Transverse colon (tissue), 4 donors: ENCODE results near the gene ZMIZ2. TPM values are rescaled to one million over a fixed set of nuclear protein-coding genes. Genes with fewer than 3 reads are reported as not detected.
"Not testable (repeated sequence)": the region's sequence is repeated elsewhere in the genome, so short reads cannot be mapped to it uniquely, and the experiment has no call there.

Experiments used
- DNase-seq: peaks from one replicate; pipeline ENCODE4 v3.0.0-alpha.2; 2019
- H3K27ac ChIP-seq, 4 donors: fragments of 200-600 bp; sonication (generic); 2 replicates each; pipeline ENCODE4 v1.5.1; 2016 to 2018; ENCODE audit warnings: inconsistent platforms in 4 of 4
- H3K27me3 ChIP-seq: fragments of 200-600 bp; sonication (generic); 2 replicates; pipeline ENCODE4 v1.5.1; 2017; ENCODE audit warnings: inconsistent platforms
- H3K36me3 ChIP-seq, 4 donors: fragments of 200-600 bp; sonication (generic); 2 replicates each; pipeline ENCODE4 v1.5.1; 2017 to 2019; ENCODE audit warnings: inconsistent platforms in 4 of 4
- H3K4me1 ChIP-seq, 4 donors: fragments of 200-600 bp; sonication (generic); 2 replicates each; pipeline ENCODE4 v1.5.1; 2017 to 2020; ENCODE audit warnings: inconsistent platforms in 4 of 4
- H3K4me3 ChIP-seq, 4 donors: fragments of 200-600 bp; sonication (generic); 1 replicate in 1 of 4; 2 replicates in 3 of 4; pipeline versions ENCODE4 v1.5.1 to v1.6.1; 2017 to 2019; ENCODE audit warnings: inconsistent platforms in 4 of 4
- H3K9me3 ChIP-seq, 2 donors: fragments of 200-600 bp; sonication (generic); 2 replicates each; pipeline ENCODE4 v1.5.1; 2017 to 2019; ENCODE audit warnings: inconsistent platforms in 2 of 2
- EP300 ChIP-seq: sonication (generic); formaldehyde crosslinking; IDR thresholded peaks from one replicate; pipeline ENCODE4 v1.6.1; 2017; ENCODE audit warnings: antibody characterized with exemption, low read depth
- POLR2A ChIP-seq: fragments of 450-650 bp; IDR thresholded peaks from one replicate; pipeline ENCODE4 v1.6.1; 2016; ENCODE audit warnings: antibody characterized with exemption, mild to moderate bottlenecking, moderate library complexity
- POLR2AphosphoS5 ChIP-seq, 3 donors: sonication (generic); formaldehyde crosslinking; IDR thresholded peaks; one replicate each; pipeline ENCODE4 v1.6.1; 2016; ENCODE audit warnings: antibody characterized with exemption in 3 of 3
- WGBS, 2 donors: methylation state at CpG; one replicate each; pipeline ENCODE4 v1.1.5; 2018; ENCODE audit warnings: low coverage in 1 of 2; 5-methylcytosine and 5-hydroxymethylcytosine counted together
- in situ Hi-C, 4 donors: fragments of 200-750 bp; cut with MboI; loops; one replicate each; pipeline versions ENCODE4 v1.15.0 to v1.15.1; 2017; ENCODE audit warnings: low sequenced_read_pairs in 3 of 4, low pct_ligation_motif_present in 1 of 4, low pct_unique_long_range_greater_than_20kb in 1 of 4
- intact Hi-C: fragments of 100-400 bp; cut with DNase I; formaldehyde crosslinking; loops from one replicate; pipeline ENCODE4 v1.15.1; 2023; ENCODE audit warnings: low total_unique reads
- total RNA-seq, 4 donors: library from RNA; depleted of rRNA; stranded (reverse); fragments of >200 nt; gene quantifications; one replicate each; pipeline ENCODE4 v1.1.0, GENCODE V29; 2016
- TF ChIP-seq, protein P1 (sequence below), 5 experiments: fragments of 200-600 bp in 3 of 5; fragments of 450-650 bp in 2 of 5; sonication (generic) in 3 of 5; IDR thresholded peaks; 1 replicate in 2 of 5; 2 replicates in 3 of 5; pipeline ENCODE4 v1.5.1; 2016 to 2017; ENCODE audit warnings: antibody characterized with exemption in 5 of 5, inconsistent platforms in 3 of 5, mild to moderate bottlenecking in 2 of 5, moderate library complexity in 1 of 5

ZMIZ2 gene, protein sequence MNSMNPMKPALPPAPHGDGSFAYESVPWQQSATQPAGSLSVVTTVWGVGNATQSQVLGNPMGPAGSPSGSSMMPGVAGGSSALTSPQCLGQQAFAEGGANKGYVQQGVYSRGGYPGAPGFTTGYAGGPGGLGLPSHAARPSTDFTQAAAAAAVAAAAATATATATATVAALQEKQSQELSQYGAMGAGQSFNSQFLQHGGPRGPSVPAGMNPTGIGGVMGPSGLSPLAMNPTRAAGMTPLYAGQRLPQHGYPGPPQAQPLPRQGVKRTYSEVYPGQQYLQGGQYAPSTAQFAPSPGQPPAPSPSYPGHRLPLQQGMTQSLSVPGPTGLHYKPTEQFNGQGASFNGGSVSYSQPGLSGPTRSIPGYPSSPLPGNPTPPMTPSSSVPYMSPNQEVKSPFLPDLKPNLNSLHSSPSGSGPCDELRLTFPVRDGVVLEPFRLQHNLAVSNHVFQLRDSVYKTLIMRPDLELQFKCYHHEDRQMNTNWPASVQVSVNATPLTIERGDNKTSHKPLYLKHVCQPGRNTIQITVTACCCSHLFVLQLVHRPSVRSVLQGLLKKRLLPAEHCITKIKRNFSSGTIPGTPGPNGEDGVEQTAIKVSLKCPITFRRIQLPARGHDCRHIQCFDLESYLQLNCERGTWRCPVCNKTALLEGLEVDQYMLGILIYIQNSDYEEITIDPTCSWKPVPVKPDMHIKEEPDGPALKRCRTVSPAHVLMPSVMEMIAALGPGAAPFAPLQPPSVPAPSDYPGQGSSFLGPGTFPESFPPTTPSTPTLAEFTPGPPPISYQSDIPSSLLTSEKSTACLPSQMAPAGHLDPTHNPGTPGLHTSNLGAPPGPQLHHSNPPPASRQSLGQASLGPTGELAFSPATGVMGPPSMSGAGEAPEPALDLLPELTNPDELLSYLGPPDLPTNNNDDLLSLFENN
- total RNA-seq = 10 to 100 TPM; 40.6 to 92.7 (median 69.3) TPM

DNA sequence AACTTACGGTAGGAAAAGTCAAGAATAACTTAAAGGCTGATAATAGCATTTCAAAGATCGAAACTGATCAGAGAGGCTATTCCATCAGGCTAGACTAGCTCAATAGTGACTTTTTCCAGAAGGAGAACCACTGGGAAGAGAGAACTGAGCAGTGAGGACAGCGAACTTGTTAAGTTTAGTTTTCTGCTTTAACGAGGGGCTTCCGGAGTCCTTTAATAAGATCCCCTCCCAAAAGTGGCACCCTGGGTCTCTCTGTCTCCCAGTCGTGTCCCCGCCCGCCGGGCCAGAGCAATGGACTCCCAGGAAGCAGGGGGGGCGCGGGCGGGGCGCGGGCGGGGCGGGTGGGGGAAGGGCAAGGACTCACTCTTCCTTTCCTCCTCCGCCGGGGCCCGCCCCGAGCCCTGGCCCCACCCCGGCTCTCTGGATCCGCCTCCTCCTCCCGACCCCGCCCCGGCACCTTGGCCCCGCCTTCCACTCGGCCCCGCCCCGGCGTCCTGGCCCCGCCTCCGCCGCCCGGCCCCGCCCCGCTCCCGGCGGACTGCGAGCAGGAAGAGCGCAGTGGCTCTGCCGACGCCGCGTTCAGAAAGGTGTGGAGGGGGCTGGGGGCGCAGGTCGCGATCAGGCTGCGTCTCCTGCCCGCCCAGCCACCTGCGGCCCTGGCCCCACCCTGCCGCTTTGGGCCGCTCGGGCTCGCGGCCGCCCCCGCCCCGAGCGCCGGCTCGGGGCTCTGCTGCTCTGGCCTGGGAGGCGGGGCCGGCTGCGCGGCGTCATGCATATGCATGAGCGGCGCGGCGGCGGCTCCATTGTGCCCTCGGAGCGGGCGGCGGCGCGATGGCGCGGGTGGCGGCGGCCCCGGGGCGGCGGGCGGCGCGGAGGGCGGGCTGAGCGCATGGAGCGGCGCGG, at the start of gene ZMIZ2:
ZMIZ2 (plus strand) TSS at position 803 of the 903 bp plus-strand sequence. CDS start 7,403 bp downstream, outside the sequence.
- peak; percentile 95 for DNase-seq
- peak within 1 kb of the TSS; percentile 85 to 95 (median 90) for H3K4me3 ChIP-seq
- WGBS, 2 donors = 2 to 8% methylated on average over 5 to 14 of the region's 92 CpGs
- H3K4me1 ChIP-seq = peaks cover 19 to 32% (median 22%) of the 10 kb centered on the region in 4 donors
- peak; percentile 45 to 80 (median 77) for TF ChIP-seq POLR2AphosphoS5 (IDR thresholded peaks at IDR 0.05)
- TF ChIP-seq, protein P1, sequence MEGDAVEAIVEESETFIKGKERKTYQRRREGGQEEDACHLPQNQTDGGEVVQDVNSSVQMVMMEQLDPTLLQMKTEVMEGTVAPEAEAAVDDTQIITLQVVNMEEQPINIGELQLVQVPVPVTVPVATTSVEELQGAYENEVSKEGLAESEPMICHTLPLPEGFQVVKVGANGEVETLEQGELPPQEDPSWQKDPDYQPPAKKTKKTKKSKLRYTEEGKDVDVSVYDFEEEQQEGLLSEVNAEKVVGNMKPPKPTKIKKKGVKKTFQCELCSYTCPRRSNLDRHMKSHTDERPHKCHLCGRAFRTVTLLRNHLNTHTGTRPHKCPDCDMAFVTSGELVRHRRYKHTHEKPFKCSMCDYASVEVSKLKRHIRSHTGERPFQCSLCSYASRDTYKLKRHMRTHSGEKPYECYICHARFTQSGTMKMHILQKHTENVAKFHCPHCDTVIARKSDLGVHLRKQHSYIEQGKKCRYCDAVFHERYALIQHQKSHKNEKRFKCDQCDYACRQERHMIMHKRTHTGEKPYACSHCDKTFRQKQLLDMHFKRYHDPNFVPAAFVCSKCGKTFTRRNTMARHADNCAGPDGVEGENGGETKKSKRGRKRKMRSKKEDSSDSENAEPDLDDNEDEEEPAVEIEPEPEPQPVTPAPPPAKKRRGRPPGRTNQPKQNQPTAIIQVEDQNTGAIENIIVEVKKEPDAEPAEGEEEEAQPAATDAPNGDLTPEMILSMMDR (IDR thresholded peaks at IDR 0.05) = no peak
- TF ChIP-seq POLR2A = peak; percentile 51
- no peak for TF ChIP-seq EP300
- in situ Hi-C loops (no loop called here), intact Hi-C loops (no loop called here)
- peak within 1 kb of the TSS; percentile 94 to 100 (median 98) for H3K27ac ChIP-seq
- no peaks in the 10 kb centered on the region for H3K36me3 ChIP-seq
- H3K27me3 ChIP-seq = no peaks in the 10 kb centered on the region
- H3K9me3 ChIP-seq = no peaks in the 10 kb centered on the region

DNA sequence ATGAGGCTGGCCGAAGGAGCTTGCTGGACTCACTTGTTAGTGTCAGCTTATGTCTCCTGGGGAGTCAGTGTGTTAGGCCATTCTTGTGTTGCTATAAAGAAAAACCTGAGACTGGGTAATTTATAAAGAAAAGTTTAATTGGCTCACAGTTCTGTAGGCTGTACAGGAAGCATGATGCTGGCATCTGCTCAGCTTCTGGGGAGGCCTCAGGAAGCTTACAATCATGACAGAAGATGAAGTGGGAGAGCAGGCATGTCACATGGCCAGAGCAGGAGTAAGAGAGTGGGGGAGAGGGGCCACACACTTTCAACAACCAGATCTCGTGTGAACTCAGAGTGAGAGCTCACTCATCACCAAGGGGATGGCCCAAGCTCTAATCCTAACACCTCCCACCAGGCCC, 49.0 kb upstream of the ZMIZ2 start:
- H3K4me3 ChIP-seq, DNase-seq, H3K27me3 ChIP-seq, in situ Hi-C loops, H3K4me1 ChIP-seq, H3K9me3 ChIP-seq, H3K27ac ChIP-seq, intact Hi-C loops: not testable (repeated sequence)
- peaks cover 0 to 72% (median 37%) of the 10 kb centered on the region in 4 donors for H3K36me3 ChIP-seq
- WGBS, 2 donors = 93 to 100% methylated on average over 1 to 2 of the region's 2 CpGs

DNA sequence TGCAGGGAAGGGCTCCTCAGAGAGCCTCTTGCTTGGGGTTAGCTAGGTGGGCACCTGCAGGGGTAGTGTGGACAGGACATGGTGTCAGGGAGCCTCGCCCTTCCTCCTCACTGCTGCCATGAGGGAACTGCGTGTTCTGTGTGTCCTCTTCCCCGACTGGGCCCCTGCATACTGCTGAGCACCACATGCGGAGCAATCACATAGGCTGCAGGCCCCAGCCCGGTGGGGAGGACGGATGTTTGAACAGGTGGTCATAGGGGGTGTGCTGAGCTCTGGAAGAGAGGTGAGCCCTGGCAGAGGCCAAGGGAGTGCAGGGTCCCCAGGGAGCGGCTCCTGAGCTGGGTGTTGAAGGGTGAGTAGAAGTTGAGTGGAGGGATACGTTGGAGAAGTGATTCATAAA, 48.3 kb upstream of the ZMIZ2 start:
- H3K27me3 ChIP-seq = no peaks in the 10 kb centered on the region
- H3K4me1 ChIP-seq = no peaks in the 10 kb centered on the region
- H3K4me3 ChIP-seq = no peak overlapping the region
- in situ Hi-C loops (no loop called here), intact Hi-C loops (no loop called here)
- no peak overlapping the region for H3K27ac ChIP-seq
- TF ChIP-seq EP300 (no peak), POLR2AphosphoS5 (IDR thresholded peaks at IDR 0.05) (no peak), POLR2A (no peak)
- TF ChIP-seq, protein P1 (IDR thresholded peaks at IDR 0.05) = no peak
- H3K36me3 ChIP-seq = peaks cover 0 to 69% (median 34%) of the 10 kb centered on the region in 4 donors
- no peaks in the 10 kb centered on the region for H3K9me3 ChIP-seq
- 95 to 97% methylated on average over 2 to 8 of the region's 8 CpGs for WGBS, 2 donors
- DNase-seq = no peak

DNA sequence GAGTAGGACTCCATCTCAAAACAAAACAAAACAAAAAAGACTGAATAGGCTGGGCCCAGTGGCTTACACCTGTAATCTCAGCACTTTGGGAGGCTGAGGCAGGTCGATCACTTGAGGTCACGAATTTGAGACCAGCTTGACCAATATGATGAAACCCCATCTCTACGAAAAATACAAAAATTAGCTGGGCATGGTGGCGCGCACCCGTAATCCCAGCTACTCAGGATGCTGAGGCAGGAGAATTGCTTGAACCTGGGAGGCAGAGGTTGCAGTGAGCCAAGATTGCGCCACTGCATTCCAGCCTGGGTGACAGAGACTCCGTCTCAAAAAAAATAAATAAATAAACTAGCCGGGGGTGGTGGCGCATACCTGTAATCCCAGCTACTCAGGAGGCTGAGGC, 45.3 kb upstream of the ZMIZ2 start:
- WGBS, 2 donors = 93 to 96% methylated on average over 8 to 10 of the region's 10 CpGs
- peaks cover 0 to 62% (median 28%) of the 10 kb centered on the region in 4 donors for H3K36me3 ChIP-seq
- not testable (repeated sequence) for H3K27me3 ChIP-seq

More for the DNA sequence above, 45.3 kb upstream of the ZMIZ2 start:
- H3K4me3 ChIP-seq, DNase-seq, H3K27ac ChIP-seq, intact Hi-C loops, H3K4me1 ChIP-seq, H3K9me3 ChIP-seq, in situ Hi-C loops: not testable (repeated sequence)
